ENCODE results near the gene PIP5K1A. TPM values are rescaled to one million over a fixed set of nuclear protein-coding genes. Genes with fewer than 3 reads are reported as not detected.
"Not testable (repeated sequence)": the region's sequence is repeated elsewhere in the genome, so short reads cannot be mapped to it uniquely, and the experiment has no call there.

Gene PIP5K1A, protein sequence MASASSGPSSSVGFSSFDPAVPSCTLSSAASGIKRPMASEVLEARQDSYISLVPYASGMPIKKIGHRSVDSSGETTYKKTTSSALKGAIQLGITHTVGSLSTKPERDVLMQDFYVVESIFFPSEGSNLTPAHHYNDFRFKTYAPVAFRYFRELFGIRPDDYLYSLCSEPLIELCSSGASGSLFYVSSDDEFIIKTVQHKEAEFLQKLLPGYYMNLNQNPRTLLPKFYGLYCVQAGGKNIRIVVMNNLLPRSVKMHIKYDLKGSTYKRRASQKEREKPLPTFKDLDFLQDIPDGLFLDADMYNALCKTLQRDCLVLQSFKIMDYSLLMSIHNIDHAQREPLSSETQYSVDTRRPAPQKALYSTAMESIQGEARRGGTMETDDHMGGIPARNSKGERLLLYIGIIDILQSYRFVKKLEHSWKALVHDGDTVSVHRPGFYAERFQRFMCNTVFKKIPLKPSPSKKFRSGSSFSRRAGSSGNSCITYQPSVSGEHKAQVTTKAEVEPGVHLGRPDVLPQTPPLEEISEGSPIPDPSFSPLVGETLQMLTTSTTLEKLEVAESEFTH
- total RNA-seq: 12.0 TPM

DNA sequence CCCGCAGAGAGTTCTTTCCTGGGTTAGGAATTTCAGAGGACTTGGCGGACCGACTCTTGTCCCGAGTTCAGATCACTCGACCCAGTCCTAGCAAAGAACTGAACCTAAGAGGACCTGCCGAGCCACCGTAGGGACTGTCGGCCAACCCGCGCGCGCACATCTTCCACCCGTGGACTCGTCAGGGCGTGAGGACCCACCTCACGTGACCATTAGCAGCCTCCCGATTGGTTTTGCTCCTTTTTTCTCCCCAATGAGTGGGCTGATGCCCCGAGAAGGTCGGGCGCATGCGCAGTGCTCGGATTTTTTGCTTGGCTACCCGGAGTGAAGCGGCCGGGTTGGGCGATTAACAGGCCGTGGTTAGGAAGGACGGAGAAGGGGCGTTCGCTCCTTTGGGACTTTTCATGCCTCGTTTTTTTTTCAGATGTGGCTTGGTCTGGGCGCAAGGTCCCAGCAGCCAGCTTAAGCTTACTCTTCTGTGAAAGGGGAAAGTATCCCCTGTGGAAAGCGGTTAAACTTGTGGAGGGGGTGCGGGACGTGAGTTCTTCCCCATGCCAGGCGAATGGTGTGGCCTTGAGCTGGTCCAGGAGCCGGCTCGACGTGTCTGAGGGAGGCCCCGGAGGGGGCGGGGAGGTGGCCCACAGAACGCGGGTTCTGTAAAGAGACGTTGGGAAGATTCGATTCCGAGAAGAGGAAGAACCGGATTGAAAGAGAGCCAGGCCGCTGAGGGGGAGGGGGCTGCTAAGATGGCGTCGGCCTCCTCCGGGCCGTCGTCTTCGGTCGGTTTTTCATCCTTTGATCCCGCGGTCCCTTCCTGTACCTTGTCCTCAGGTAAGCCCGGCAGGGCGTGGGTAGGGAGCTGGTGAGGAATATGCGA is at the start of gene PIP5K1A:
Gene PIP5K1A, plus strand, starts transcription at position 299 of the 874 bp plus-strand sequence. Its CDS starts 445 bp downstream, at position 744.
- peak; percentile 86 for ATAC-seq
- DNase-seq (ENCODE audit: low spot score): peak; percentile 99

DNA sequence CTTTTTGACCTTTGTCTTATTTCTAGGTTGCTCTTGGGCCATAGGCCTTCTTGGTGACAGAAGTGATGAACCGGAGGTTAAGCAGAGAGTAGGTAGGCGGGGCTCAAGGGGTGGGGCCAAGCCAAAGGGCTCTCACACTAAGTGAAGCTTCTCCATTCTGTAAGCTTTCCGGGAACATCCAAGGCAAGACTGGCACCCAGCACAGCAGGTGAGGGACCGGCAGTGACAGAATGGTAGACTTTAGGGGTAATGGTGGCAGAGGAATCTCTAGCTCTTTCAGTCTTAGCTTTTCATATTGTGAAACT is 41.9 kb upstream of the PIP5K1A start, which contains the start of gene TNFAIP8L2:
Gene TNFAIP8L2, plus strand, starts transcription at position 135 of the 305 bp plus-strand sequence. CDS start 2,049 bp downstream, outside the sequence.
- DNase-seq (ENCODE audit: low spot score) (no peak), ATAC-seq (peak; percentile 71)

DNA sequence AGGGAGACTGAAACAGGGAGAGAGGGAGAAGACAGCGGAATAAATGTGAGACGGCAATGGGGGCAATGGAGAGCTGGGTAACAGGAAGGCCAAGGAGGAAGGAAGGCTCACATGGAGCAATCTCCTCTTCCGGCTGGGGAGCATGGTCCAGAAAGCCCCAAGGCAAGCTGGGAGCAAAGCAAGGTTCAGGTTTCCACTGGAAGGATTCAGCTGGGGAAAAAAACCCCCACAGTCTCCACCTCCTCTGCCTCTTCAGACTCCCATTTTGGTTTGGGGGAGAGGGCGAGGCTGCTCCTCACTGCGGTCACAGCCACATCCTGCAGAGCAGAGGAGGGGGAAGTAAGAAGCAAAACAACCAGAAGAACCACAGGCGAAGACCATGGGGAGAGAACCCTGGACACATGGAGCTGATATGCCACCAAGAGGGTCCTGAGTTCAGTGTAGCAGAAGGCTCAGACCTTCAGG is 41.3 kb upstream of the PIP5K1A start:
- DNase-seq (ENCODE audit: low spot score): no peak

DNA sequence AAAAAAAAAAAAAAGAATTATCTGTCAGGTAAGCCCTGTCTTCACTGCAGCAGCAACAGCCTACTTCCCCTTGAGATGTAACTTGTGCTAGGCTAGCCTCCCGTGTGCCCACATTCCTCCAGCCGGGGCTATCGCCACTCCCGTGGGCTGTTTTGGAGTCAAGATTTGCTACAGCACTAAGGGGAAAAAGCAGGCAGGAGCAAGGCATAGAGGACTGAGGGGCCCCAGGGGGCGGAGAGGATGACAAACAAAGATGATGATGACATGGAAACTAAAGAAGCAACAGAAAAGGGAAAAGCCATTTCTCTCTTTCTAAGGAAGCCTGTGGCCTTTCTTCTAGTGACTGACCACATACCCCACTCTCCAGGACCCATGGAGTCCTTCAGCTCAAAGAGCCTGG is 40.0 kb upstream of the PIP5K1A start:
- DNase-seq (ENCODE audit: low spot score) (no peak), ATAC-seq (no peak)

More for the DNA sequence above, 41.3 kb upstream of the PIP5K1A start:
- peak; percentile 10 for ATAC-seq

DNA sequence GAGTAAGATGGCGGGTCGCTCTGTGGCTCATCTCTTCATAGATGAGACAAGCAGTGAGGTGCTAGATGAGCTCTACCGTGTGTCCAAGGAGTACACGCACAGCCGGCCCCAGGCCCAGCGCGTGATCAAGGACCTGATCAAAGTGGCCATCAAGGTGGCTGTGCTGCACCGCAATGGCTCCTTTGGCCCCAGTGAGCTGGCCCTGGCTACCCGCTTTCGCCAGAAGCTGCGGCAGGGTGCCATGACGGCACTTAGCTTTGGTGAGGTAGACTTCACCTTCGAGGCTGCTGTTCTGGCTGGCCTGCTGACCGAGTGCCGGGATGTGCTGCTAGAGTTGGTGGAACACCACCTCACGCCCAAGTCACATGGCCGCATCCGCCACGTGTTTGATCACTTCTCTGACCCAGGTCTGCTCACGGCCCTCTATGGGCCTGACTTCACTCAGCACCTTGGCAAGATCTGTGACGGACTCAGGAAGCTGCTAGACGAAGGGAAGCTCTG is 39.6 kb upstream of the PIP5K1A start:
- ATAC-seq: no peak
- DNase-seq (ENCODE audit: low spot score): no peak

DNA sequence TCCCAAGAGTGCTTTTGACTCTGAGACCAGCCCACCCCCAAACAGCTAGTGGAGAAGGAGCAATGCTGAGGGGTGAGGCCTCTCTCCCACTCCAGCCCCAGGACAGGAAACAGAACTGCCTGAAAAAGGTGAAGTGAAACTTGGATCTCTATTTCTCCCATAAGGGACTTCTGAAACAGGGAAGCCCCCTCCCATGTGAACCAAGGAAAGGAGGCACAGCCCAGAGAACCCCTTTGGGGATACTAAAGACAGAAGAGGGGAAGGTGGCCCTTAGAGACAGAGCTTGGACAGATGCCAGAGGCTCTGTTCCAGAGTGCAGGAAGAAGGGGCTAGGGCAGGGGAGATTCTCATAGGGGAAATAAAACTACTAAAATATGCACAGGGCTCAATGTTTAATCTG is 39.0 kb upstream of the PIP5K1A start:
- ATAC-seq (no peak), DNase-seq (ENCODE audit: low spot score) (no peak)

DNA sequence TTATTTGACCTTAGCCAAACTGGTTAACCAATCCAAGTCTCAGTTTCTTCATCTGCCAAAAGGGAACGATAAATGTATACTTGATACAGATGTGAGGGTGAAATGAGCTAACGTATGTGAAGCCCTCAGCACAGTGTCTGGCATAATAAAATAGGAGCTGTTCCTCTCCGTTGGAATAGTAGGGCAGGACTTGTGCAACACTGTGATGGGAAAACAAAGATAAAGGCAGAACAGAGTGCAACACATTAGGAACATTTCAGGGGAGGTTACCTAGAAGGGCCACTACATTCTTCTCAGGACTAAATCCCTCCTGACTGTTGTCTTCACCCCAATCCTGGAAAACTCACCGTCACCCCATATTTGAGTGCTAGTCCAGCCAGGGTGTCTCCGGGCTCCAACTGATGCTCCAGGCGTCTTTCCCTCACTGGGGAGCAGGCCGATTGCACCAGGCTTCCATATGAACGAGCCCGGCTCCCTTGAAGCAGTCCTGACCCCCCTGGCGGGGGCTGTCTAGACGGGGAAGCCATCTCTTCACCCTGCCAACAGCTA is 33.5 kb upstream of the PIP5K1A start:
- DNase-seq (ENCODE audit: low spot score) (no peak), ATAC-seq (peak; percentile 66)

DNA sequence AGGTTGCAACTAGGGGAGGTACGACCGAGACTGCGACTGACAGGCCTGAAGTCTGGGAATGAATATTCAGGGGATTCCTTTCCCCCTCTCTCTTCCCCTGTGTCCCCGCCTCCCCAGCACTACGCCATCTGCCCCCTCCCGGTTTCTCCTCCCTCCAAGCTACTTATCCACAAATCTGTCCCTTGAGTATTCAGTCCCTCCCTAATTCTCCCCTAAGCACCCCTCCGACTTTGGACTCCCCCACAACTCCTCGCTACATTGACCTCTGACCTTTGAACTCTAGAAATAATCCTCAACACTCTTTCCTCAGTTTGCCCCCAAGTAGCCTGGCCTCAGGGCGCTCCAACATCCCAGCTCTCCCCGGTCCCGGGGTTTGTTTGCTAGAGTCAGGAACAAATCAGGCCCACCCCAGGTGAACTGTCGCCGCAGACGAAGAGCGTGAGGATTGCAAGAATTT is 33.0 kb upstream of the PIP5K1A start:
- ATAC-seq: peak; percentile 54
- peak; percentile 63 for DNase-seq (ENCODE audit: low spot score)

DNA sequence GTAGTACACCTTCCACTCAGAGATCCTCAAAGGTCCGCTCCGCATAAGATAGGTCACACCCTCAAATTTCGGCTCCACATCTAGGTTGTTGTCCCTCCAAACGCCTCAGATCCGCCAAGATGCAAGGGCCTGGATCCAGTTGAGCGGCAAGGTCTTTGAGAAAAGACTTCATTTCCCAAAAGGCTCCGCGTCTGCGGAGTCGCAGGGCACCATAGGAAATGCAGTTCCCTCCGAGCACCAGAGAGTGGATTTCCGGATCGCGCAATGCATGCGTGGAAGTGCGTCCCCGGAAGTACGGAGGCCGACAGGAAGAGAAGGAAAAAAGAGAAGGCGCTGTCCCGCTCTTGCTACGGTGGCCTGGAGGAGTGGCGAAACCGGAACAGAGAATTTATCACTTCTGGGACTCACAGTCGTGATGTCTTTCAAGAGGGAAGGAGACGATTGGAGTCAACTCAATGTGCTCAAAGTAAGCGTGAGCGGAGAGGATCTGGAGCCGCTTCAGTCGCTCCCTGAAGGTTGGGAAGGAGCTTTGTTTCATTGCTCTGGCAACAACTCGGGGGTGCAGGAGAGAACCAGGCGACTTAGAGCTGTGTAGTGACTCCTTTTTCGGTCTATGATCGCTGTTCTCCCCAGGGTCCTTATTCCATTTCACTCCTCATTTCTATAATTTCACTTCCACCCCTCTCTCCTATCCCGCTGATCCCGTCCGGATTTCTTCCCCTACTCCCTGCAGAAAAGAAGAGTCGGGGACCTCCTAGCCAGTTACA is 32.4 kb upstream of the PIP5K1A start, which contains the start of the genes LYSMD1 and SCNM1:
Gene LYSMD1, minus strand, starts transcription at position 165 of the 767 bp plus-strand sequence. CDS start 644 bp downstream, outside the sequence.
Gene SCNM1, plus strand, starts transcription at position 407 of the 767 bp plus-strand sequence. Its CDS starts 9 bp downstream, at position 416.
- ATAC-seq (peak; percentile 92), DNase-seq (ENCODE audit: low spot score) (peak; percentile 99)

DNA sequence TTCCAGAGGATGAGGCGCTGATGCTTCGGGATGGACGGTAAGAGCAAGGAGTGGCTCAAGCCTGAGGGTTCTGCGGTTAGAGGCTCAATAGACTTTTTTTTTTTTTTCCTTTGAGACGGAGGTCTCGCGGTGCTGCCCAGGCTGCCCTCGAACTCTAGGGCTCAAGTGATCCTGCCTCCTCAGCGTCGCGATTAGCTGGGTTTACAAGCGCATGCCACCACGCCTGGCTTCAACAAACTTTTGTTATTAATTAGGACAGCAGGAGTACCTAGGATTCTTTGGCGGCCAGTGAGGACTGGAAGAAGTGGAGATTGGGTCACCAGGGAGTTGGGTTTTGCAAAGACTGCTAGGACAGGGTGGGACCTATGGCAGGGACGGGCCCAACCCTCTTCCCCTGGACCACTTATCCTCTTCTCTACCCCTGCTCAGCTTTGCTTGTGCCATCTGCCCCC is 31.8 kb upstream of the PIP5K1A start:
- no peak for ATAC-seq
- no peak for DNase-seq (ENCODE audit: low spot score)

DNA sequence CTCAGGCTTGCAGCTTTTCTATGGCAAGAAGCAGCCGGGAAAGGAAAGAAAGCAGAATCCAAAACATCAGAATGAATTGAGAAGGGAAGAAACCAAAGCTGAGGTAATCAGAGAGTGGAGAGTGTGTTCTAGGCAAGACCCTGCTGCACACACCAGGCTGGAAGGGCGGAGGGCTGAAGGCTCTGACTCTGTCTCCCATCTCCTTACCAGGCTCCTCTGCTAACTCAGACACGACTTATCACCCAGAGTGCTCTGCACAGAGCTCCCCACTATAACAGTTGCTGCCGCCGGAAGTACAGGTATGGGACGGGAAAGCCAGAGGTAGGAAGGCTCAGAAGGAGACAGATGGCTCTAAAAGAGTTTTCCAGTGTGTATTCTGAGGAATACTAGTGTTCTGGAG is 31.2 kb upstream of the PIP5K1A start:
- DNase-seq (ENCODE audit: low spot score): no peak
- ATAC-seq: no peak

DNA sequence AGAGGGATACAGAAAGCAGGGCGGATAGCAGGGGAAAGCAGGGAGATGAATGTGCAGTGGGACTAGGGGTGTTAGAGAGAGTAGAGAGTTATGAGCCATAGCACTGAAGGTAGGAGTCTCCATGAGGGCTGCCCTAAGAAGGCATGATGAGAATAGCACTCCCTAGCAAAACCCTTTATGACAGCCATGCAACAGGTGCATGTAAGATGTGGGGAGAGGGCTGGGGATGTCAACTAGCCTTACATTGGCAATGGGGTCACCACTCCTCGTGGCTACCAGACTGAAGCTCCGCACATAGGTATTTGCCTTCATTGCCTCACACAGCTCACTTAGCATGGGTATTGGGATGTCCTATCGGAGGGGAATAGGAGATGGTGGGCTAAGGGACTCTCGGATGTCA is 27.2 kb upstream of the PIP5K1A start:
- DNase-seq (ENCODE audit: low spot score): no peak
- ATAC-seq: no peak

DNA sequence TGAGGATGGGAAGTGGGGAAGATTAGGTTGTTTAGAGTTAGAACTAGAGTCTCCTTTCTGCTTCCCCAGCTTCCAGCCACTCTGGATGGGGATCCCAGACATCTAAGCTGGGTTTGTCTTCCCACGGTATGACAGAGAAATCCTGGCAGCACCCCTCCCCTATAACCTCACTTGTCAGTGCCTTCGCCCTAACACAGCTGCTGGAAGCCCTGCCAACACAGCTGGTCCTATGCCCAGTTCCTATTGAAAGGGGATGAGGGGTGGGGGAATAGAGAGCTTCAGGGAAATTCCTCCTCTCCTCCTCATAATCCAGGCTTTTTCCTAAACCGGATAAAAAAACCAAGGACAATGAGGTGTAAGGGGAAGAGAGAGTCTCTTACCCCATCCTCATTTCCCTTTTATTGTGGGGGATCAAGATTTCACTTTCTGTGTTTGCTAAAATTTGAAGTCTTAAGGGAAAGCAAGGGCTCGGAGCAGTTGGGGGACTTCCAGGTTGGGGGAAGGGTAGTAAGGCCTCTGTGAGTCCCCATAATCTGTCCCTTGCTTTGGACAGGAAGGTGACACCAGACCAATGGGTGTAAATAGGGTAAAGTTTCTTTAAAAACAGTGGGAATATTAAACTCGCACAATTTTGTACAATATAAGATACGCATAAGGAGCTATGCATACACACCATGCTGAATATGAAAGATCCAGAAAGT is 23.2 kb upstream of the PIP5K1A start:
- DNase-seq (ENCODE audit: low spot score) (no peak), ATAC-seq (no peak)

DNA sequence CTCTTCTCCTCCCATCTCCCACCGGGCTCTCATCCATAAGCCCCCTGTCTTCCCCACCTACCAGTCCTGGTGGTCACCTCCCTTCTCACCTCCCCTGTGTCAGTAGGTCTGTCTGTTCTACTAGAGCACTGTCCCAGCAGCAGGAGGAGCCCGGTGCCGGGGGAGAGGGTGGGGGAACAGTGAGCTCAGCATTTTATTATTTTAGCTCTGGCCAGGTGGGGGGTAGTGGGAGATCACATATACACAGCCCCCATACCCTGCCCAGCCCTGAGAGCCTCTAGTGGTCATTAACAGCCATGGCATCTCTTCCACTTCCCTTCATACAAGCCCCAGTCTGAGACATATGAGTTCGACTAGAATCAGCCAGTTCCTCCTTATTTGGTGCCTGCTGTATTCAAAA is 22.5 kb upstream of the PIP5K1A start, which contains the start of gene TMOD4:
Gene TMOD4, minus strand, starts transcription at position 119 of the 400 bp plus-strand sequence. CDS start 1,106 bp downstream, outside the sequence.
- DNase-seq (ENCODE audit: low spot score) (no peak), ATAC-seq (peak; percentile 70)

DNA sequence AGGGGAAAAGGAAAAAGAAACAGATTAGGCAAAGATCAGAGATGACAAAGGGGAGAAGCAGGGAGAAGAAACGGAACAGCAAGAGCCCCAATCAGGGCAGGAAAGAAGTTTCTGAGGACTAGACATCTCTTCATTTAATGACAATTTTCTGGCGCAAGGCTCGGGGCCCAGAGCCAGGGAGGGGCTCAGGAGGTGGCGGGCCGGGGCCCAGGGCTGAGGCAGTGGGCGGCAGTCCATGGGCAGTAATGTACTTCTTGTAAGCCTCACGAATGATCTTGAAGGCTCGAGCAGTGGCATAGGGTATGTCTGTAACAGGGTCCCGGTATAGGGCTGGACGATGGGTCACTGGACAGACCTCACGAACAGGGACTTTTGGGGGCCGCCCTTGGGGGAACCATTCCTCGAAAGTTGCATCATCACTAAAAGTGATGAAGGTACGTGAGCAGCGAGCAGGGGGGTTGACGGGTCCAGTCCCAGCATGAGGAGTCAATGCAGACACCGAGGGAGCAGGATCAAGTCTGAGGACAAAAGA is 21.8 kb upstream of the PIP5K1A start:
- DNase-seq (ENCODE audit: low spot score) (no peak), ATAC-seq (no peak)

DNA sequence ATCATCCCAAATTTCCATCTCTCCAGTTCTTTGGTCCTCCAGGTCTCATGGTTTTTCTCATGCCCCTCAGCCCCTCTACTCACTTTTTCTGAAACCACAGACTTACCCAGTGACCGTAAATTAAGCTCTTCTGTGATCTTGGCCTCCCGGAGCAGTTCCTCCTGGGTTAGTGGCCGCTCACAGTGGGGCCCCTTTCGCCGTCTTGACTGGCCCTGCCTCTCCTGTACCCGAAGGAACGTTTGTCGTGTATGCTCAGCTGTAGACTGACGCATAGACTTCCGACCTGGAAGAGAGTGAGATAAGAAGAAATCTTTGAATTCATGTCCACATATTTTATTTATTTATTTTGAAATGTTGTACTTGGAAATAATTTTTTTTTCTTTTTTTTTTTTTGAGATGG is 14.1 kb upstream of the PIP5K1A start:
- DNase-seq (ENCODE audit: low spot score) (no peak), ATAC-seq (no peak)

DNA sequence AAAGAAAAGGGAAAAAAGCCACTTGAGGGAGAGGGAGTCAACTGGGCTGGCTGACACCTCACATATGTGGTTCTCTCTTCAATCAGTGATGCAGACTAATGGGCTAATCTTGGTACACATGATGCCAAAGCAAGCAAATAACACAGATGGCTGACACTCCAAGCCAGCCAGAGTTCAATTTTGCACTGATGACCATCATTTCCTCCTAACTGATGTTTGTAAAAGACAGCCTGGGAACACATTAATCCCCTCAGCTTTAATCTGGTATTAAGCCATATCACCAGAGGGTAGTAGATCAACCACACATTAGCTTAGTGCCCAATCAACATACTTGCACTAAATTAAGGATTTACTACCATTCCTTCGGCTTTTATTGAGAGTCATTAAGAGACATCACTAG is 11.1 kb upstream of the PIP5K1A start:
- ATAC-seq: no peak
- DNase-seq (ENCODE audit: low spot score): no peak

DNA sequence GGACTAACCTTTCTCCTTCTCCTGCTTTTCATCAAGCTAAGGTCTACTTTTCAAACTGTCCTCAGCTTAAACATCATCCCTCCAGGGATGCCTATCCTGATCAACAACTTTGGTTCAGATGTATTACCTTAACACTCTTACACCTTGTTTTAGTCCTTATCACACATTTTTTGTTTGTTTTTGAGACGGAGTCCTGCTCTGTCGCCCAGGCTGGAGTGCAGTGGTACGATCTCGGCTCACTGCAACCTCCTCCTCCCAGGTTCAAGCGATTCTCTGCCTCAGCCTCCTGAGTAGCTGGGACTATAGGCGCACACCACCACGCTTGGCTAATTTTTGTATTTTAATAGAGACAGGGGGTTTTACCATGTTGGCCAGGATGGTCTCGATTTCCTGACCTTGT is 9.7 kb upstream of the PIP5K1A start:
- DNase-seq (ENCODE audit: low spot score): not testable (repeated sequence)

More for the DNA sequence above, 9.7 kb upstream of the PIP5K1A start:
- ATAC-seq: not testable (repeated sequence)
